Transverse colon (tissue), 4 donors: ENCODE results near the gene PTPRJ.

Source experiments
- POLR2AphosphoS5 ChIP-seq, 3 donors: sonication (generic); formaldehyde crosslinking; IDR thresholded peaks; one replicate each; pipeline ENCODE4 v1.6.1; 2016; ENCODE audit warnings: antibody characterized with exemption in 3 of 3
- TF ChIP-seq, protein P1 (sequence below), 5 experiments: fragments of 200-600 bp in 3 of 5; fragments of 450-650 bp in 2 of 5; sonication (generic) in 3 of 5; IDR thresholded peaks; 1 replicate in 2 of 5; 2 replicates in 3 of 5; pipeline ENCODE4 v1.5.1; 2016 to 2017; ENCODE audit warnings: antibody characterized with exemption in 5 of 5, inconsistent platforms in 3 of 5, mild to moderate bottlenecking in 2 of 5, moderate library complexity in 1 of 5

DNA sequence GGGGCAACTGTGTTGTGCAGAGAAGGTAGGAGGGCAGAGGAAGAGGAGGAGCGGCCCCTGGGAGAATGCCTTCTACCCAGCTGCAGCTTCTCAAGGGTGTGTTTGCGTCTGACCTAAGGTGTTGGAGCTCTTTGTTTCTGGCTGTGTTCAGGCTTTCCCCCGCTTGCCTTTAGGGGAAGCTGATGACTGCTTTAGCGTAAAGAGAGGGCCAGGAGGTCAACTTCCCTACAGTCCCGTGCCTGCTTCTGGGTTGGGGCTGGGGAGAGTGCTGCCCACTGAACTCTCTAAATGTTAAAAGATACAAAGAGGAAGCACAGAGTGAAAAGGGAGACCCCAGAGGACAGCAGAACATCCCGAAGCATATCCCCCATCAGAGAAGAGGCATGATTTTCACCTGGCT, 99.2 kb downstream of the PTPRJ start:
- TF ChIP-seq, protein P1, sequence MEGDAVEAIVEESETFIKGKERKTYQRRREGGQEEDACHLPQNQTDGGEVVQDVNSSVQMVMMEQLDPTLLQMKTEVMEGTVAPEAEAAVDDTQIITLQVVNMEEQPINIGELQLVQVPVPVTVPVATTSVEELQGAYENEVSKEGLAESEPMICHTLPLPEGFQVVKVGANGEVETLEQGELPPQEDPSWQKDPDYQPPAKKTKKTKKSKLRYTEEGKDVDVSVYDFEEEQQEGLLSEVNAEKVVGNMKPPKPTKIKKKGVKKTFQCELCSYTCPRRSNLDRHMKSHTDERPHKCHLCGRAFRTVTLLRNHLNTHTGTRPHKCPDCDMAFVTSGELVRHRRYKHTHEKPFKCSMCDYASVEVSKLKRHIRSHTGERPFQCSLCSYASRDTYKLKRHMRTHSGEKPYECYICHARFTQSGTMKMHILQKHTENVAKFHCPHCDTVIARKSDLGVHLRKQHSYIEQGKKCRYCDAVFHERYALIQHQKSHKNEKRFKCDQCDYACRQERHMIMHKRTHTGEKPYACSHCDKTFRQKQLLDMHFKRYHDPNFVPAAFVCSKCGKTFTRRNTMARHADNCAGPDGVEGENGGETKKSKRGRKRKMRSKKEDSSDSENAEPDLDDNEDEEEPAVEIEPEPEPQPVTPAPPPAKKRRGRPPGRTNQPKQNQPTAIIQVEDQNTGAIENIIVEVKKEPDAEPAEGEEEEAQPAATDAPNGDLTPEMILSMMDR (IDR thresholded peaks at IDR 0.05) = no peak
- TF ChIP-seq POLR2AphosphoS5 (IDR thresholded peaks at IDR 0.05) = no peak
